OCI-LY1 (cell line): ENCODE results near the gene CDK9.

ENCODE experiments used
- EZH2 ChIP-seq: fragments of 200-600 bp; sonication (generic), shearing (Covaris generic); IDR thresholded peaks from 2 replicates; pipeline ENCODE4 v1.8.0; 2017; ENCODE audit warnings: borderline replicate concordance, mixed run types, mild to moderate bottlenecking, antibody characterized with exemption, low read length, moderate library complexity, mixed read lengths
- TF ChIP-seq, protein P1 (sequence below): fragments of 200-600 bp; sonication (generic), shearing (Covaris generic); IDR thresholded peaks from 2 replicates; pipeline ENCODE4 v1.5.1; 2017; ENCODE audit warnings: mild to moderate bottlenecking, antibody characterized with exemption, low read length, moderate library complexity, mixed read lengths

DNA sequence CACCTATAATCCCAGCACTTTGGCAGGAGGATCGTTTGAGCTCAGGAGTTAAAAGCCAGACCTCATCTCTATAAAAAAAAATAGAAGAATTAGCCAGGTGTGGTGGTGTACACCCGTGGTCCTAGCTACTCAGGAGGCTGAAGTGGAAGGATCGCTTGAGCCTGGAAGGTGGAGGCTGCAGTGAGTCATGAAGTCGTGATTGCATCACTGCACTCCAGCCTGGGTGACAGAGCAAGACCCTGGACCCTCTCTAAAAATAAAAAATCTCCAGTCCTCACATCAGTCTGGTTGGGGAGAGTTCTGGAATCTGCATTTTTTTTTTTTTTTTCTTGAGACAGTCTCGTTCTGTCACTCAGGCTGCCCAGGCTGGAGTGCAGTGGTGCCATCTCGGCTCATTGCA is 26.2 kb downstream of the CDK9 start:
- TF ChIP-seq, protein P1, sequence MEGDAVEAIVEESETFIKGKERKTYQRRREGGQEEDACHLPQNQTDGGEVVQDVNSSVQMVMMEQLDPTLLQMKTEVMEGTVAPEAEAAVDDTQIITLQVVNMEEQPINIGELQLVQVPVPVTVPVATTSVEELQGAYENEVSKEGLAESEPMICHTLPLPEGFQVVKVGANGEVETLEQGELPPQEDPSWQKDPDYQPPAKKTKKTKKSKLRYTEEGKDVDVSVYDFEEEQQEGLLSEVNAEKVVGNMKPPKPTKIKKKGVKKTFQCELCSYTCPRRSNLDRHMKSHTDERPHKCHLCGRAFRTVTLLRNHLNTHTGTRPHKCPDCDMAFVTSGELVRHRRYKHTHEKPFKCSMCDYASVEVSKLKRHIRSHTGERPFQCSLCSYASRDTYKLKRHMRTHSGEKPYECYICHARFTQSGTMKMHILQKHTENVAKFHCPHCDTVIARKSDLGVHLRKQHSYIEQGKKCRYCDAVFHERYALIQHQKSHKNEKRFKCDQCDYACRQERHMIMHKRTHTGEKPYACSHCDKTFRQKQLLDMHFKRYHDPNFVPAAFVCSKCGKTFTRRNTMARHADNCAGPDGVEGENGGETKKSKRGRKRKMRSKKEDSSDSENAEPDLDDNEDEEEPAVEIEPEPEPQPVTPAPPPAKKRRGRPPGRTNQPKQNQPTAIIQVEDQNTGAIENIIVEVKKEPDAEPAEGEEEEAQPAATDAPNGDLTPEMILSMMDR = no peak
- TF ChIP-seq EZH2 = no peak
